NCI-H2171 (cell line): ENCODE measurements around the gene PAWR.
"Not testable (repeated sequence)": the region's sequence is repeated elsewhere in the genome, so short reads cannot be mapped to it uniquely, and the experiment has no call there.

Experiments used
- DNase-seq: peaks from one replicate; lab custom pipeline; 2025; lab: John Stamatoyannopoulos, UW

PAWR gene

GRCh38 chr12:79686171-79686570 lies 4.6 kb downstream of the PAWR start:
- DNase-seq, result no peak

GRCh38 chr12:79685068-79685467 lies 5.7 kb downstream of the PAWR start:
- DNase-seq, result no peak

DNA sequence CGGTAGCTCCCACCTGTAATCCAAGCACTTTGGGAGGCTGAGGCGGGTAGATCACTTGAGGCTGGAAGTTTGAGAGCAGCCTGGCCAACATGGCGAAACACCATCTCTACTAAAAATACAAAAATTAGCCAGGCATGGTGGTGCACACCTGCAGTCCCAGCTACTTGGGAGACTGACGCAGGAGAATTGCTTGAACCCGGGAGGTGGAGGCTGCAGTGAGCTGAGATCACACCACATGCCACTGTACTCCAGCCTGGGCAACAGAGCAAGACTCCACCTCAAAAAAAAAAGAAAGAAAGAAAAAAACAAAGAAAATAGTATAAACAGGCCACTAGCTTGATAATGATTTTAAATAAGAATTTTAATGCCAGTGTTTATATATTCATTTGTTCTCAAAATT lies 6.4 kb downstream of the PAWR start:
- not testable (repeated sequence) for DNase-seq

DNA sequence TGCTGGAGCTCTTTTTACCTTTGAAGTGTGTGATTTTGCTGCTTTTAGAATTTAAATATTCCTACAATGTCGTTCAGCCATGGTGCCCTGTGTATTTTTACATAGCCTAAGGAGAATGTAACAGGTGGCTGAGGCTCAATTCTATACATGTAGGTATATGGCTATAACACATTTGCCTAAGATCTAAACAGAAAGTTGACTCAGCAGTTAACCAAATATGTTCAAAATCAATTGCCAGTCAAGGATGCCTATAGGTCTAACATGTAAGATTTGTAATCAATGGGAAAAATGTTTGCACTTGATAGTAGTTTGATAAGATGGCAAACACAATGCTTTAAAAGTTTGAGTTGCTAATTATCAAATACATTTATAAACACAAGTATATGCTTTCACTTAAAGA lies 8.2 kb downstream of the PAWR start:
- DNase-seq, result no peak

DNA sequence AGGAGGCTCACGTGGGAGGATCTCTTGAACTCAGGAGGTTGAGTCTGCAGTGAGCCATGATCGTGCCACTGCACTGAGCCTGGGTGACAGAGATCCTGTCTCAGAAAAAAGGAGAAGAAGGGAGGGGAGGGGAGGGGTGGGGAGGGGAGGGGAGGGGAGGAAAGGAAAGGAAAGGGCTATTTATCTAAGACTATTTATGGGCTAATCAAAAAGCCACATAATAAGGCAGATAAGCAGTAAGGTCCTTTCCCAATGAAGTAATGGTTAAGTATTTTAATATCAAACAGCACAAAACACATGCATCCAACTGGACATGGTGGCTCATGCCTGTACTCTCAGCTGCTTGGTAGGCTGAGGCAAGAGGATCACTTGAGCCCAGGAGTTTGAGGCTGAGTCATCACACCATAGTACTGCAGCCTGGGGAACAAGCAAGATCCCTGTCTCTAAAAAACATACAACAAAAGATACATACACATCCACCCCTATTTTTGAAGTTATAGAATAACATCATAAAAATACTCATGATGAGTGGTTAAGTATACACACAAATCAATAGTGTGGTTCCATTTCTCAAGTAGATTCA lies 9.7 kb downstream of the PAWR start:
- no peak for DNase-seq

- DNase-seq, result no peak
These were observed 10.7 kb downstream of the PAWR start for GRCh38 chr12:79680051-79680450.

- no peak for DNase-seq
These were observed 12.5 kb downstream of the PAWR start for GRCh38 chr12:79678306-79678705.

DNA sequence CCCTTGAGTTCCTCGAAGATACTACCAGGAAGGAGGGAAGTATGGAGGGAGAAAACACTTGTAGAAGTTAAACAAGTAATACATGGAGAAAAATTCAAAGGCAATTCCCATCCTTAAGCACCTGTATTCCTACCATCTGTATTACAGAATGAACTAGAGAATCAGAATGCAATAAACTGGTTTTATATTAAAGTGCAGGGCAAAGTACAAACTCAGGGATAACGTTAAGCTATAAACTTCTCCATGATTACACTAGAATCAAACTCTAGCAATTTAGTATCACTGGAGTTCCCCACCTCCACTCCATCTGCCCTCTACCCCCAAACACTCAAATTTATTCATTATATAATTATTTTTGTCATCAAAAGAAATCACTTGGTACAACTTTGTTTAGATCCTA lies 13.1 kb downstream of the PAWR start:
- no peak for DNase-seq

GRCh38 chr12:79676579-79676978 lies 14.2 kb downstream of the PAWR start:
- no peak for DNase-seq

- DNase-seq, result no peak
These were observed 16.1 kb downstream of the PAWR start for GRCh38 chr12:79674629-79675028.

GRCh38 chr12:79673354-79673753 lies 17.4 kb downstream of the PAWR start:
- DNase-seq, result peak; percentile 46

DNA sequence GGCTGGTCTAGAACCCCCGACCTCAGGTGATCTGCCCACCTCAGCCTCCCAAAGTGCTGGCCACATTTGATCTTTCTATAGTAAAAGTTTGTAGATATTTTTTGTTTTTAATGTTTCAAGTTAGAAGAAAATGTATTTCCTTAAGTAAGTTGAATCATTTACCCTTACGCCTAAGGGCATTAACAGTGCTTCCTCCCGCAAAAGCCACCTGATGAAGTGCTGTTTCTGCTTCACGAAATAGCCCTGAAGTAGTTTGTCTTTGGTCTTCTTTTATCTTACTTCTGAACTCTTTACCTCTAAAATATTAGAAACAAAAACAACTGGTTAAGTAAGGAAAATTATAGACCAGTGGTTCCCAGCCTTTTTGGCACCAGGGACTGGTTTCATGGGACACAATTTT lies 22.7 kb downstream of the PAWR start:
- DNase-seq, result no peak

- DNase-seq, result no peak
These were observed 25.4 kb downstream of the PAWR start for GRCh38 chr12:79665212-79665887.

DNA sequence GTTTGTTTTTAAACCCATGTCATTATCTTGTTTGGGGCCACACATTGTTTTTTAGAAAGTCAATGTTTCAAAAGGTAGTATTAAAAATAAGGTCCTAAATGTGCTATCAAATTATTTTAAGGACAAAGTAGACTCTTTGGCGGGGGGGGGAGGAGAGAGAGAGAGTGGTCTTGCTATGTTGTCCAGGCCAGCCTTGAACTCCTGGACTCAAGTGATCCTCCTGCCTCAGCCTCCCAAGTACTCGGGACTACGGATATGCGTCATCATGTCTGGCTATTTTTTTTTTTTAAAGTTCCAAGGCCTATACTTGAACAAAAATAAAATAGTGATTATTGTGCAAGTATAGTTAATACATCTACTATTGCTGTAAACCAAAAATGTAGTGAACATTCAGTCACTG lies 26.2 kb downstream of the PAWR start:
- no peak for DNase-seq

GRCh38 chr12:79662046-79662811 lies 28.5 kb downstream of the PAWR start:
- no peak for DNase-seq

- no peak for DNase-seq
These were observed 29.1 kb downstream of the PAWR start for GRCh38 chr12:79661629-79662028.

DNA sequence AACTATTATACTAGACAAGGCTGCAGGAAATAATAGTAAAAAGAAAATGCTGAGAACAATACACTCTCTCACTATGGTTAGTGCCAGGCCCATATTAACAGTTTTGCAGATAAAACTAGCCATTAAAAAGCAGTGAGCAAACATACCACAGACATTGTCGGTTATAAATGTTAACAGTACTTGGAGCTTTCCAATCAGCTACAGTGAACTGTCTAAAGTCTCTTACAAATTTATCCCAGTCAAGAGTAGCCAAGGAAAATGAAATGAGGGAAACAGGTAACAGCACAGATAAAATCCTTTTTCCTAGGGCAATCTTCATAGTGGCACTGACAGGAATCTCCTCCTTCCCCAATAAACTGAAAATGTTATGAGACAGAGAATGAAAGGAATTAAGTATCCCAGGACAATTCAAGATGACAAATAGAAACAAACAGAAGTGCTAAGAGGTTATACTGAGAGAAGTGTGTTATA lies 30.8 kb downstream of the PAWR start:
- DNase-seq, result no peak

- DNase-seq, result no peak
These were observed 32.5 kb downstream of the PAWR start for GRCh38 chr12:79658221-79658620.

DNA sequence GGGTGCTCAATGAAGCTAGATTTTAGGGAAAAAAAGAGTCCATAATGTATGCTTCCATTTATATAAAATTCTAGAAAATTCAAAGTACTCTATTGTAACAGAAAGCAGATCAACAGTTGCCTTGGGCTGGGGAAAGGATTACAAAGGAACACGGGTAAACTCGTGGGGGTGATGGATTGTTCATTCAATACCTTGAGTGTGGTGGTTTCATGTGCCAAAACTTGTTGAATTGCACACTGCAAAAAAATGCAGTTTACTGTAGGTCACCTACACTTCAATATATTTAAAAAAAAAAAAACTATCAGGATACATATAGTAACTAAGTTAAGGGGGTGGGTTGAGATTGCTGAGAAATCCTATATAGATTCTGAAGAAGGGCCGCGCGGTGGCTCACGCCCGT lies 33.6 kb downstream of the PAWR start:
- no peak for DNase-seq

DNA sequence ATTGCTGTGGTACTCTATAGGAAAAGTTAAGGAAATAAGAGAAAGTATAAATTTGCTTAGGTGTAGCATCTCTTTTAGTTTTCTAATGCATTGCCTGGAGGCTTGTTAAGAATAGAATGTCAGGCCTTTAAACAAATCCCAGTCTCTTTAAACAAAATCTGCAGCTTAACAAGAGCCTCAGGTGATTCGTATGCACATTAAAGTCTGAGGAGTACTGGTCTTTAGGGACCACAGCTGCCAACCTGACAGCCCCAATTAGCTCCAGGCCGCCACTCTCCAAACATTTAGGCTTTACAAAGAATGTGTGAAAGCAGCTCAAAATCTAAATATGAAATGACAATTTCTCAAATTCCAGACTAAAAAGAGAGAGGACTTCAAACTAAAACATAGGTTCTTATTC lies 35.7 kb downstream of the PAWR start:
- no peak for DNase-seq

DNA sequence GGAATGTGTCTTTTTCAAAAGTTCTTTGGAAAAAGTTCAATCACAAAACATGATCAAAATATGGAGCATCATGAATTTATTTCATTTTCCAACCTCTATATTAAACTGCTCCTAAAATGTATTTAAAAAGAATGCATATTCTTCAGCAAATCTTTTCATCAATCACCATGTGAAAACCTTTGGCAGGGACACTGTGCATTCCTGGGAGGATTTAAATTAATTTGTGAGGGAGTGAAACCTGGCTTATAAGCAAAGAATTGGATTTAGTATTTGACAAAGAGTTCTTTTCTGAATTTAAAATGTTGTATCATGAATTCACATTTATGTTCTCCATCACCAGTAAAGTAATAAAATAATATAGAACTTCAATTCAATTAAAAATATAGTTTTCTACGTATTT lies 38.2 kb downstream of the PAWR start:
- no peak for DNase-seq

DNA sequence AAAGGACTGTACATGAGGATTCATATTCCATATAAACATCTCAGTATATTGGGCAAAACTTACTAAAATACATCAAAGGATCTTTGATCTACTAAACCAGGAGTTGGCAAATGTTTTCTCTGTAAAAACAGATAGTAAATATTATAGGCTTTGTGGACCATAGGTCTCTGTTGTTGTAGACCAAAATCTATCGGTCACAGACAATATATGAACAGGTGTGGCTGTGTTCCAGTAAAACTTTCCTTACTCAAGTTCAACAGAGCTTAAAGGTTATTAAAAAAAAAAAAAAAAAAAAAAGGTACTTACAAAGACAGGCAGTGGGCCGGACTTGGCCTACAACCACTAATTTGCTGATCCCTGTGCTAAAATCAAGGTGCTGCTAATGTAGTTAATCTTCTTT lies 40.3 kb downstream of the PAWR start:
- no peak for DNase-seq

DNA sequence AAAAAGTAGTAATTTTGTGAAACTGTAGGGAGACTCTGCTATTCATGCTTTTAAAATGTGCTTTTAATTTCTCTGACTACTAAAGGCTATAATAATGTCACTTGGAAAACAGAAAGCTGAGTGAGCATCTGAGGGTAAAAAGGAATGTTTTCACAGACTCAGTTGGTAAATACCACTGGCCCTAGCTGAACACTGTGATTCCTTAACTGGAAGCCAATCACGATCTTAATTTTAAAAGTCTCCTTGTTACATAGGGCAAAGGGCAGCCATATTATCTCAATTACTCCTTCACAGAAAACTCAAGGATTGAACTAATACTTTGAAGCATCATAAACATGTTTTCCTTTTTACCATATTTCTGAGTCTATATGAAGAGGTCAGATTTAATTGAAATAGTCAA lies 41.9 kb downstream of the PAWR start:
- no peak for DNase-seq
